Common myeloid progenitor, CD34-positive (primary cell): Measurements from ENCODE around the gene FAM47B.

Experiments
- CTCF ChIA-PET: fragments of 350-600 bp; sonication (Branson Sonifier 250); formaldehyde crosslinking; loops from one replicate; lab custom pipeline; 2021; ENCODE audit warnings: antibody characterized with exemption; lab: Charles Lee
- POLR2A ChIA-PET: fragments of 350-600 bp; sonication (Branson Sonifier 250); formaldehyde crosslinking; loops from one replicate; lab custom pipeline; 2021; ENCODE audit warnings: antibody characterized with exemption; lab: Charles Lee
- DNase-seq, 3 donors: peaks; one replicate each; pipeline versions ENCODE4 v3.0.0 to v3.0.0-alpha.2; 2013
- H3K27ac ChIP-seq, 2 experiments: 1 replicate in 1 of 2; 2 replicates in 1 of 2; pipeline ENCODE4 v1.7.0; 2013; ENCODE audit warnings: inconsistent platforms in 2 of 2, low read length in 2 of 2, mild to moderate bottlenecking in 2 of 2, low read depth in 1 of 2, moderate library complexity in 1 of 2; ENCODE audit not compliant: severe bottlenecking in 2 of 2, insufficient read depth in 1 of 2, poor library complexity in 1 of 2
- H3K27me3 ChIP-seq, 5 experiments: replicated peaks in 2 of 5; 1 replicate in 3 of 5; 2 replicates in 2 of 5; pipeline versions ENCODE4 v1.6.1 to v1.7.0; 2013; ENCODE audit warnings: low read length in 4 of 5, mild to moderate bottlenecking in 2 of 5, moderate library complexity in 2 of 5, inconsistent platforms in 1 of 5; ENCODE audit not compliant: insufficient read depth in 5 of 5, control insufficient read depth in 4 of 5
- H3K36me3 ChIP-seq, 4 experiments: 1 replicate in 2 of 4; 2 replicates in 2 of 4; pipeline versions ENCODE4 v1.6.1 to v1.7.0; 2013; ENCODE audit warnings: low read length in 3 of 4, control low read depth in 1 of 4, mild to moderate bottlenecking in 1 of 4; ENCODE audit not compliant: control insufficient read depth in 4 of 4, insufficient read depth in 4 of 4
- H3K4me1 ChIP-seq, 4 experiments: 1 replicate in 3 of 4; 2 replicates in 1 of 4; pipeline versions ENCODE4 v1.6.1 to v1.7.1; 2013; ENCODE audit warnings: low read length in 3 of 4, mild to moderate bottlenecking in 3 of 4, control low read depth in 1 of 4, inconsistent platforms in 1 of 4, moderate library complexity in 1 of 4; ENCODE audit not compliant: control insufficient read depth in 4 of 4, insufficient read depth in 4 of 4; ENCODE audit errors: control extremely low read depth in 1 of 4
- H3K4me3 ChIP-seq, 7 experiments: 1 replicate in 4 of 7; 2 replicates in 3 of 7; pipeline versions ENCODE4 v1.5.1 to v1.7.0; 2013; ENCODE audit warnings: mild to moderate bottlenecking in 7 of 7, low read length in 6 of 7, moderate library complexity in 6 of 7, inconsistent platforms in 2 of 7, low read depth in 2 of 7, control low read depth in 1 of 7; ENCODE audit not compliant: insufficient read depth in 4 of 7, control insufficient read depth in 1 of 7; ENCODE audit errors: extremely low read depth in 1 of 7
- H3K9me3 ChIP-seq, 5 experiments: 1 replicate in 4 of 5; 2 replicates in 1 of 5; pipeline versions ENCODE4 v1.6.1 to v1.7.1; 2013; ENCODE audit warnings: low read length in 4 of 5, mild to moderate bottlenecking in 2 of 5, inconsistent platforms in 1 of 5, low read depth in 1 of 5, moderate library complexity in 1 of 5; ENCODE audit not compliant: control insufficient read depth in 4 of 5, insufficient read depth in 2 of 5; ENCODE audit errors: control extremely low read depth in 1 of 5
- WGBS: methylation state at CpG from one replicate; pipeline ENCODE4 v1.1.5; 2013; ENCODE audit not compliant: insufficient coverage; 5-methylcytosine and 5-hydroxymethylcytosine counted together

FAM47B gene

DNA sequence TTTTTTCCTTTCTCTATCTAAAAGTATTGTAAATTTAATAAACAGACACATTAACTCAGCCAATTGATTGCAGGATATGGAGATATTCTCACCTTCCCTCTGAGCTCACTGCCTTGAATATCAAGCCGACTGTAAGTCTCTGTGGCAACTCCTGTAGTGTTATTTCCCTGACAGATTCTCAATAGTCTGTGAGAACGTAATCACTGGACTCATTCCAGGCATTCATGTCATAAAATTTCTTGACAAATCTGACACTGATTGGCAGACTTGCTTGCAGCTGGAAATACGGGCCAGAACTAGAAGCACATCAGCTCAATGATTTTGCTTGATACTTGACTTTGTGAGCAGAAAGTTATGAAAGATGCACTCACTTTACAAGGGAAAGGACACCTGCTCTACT is 29.6 kb downstream of the FAM47B start:
- Histone ChIP-seq H3K27me3 (no peaks in the 10 kb centered on the region), H3K9me3 (no peaks in the 10 kb centered on the region), H3K36me3 (no peaks in the 10 kb centered on the region), H3K4me1 (no peaks in the 10 kb centered on the region), H3K4me3 (no peak overlapping the region), H3K27ac (no peak overlapping the region)
- 75% methylated on average over 3 of the region's 3 CpGs for WGBS
- CTCF ChIA-PET: no interaction called here
- no peak for DNase-seq
- POLR2A ChIA-PET: no interaction called here

DNA sequence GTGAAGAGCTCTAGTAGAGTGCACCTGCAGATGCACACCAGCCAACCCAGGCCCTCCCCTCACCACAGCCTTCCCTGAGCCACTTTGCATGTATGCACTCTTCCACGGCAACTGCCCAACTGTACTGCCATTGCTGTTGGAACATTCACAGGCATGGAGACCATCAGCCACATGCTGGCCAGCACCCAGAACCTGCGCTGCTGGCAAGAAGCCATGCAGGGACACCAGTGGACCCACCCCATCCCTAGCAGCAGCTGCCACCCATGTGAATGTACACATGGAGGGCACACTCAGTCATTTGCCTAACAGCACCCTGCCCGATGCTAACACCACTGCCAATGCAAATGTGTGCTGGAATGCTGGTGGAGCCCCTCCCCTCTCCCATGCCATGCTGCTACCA is 35.6 kb downstream of the FAM47B start:
- no peaks in the 10 kb centered on the region for H3K27me3 ChIP-seq
- no peak for DNase-seq
- POLR2A ChIA-PET: no interaction called here
- H3K27ac ChIP-seq: no peak overlapping the region
- CTCF ChIA-PET: no interaction called here
- no peaks in the 10 kb centered on the region for H3K4me1 ChIP-seq
- 93% methylated on average over 3 of the region's 3 CpGs for WGBS
- H3K9me3 ChIP-seq: no peaks in the 10 kb centered on the region
- no peak overlapping the region for H3K4me3 ChIP-seq
- no peaks in the 10 kb centered on the region for H3K36me3 ChIP-seq

DNA sequence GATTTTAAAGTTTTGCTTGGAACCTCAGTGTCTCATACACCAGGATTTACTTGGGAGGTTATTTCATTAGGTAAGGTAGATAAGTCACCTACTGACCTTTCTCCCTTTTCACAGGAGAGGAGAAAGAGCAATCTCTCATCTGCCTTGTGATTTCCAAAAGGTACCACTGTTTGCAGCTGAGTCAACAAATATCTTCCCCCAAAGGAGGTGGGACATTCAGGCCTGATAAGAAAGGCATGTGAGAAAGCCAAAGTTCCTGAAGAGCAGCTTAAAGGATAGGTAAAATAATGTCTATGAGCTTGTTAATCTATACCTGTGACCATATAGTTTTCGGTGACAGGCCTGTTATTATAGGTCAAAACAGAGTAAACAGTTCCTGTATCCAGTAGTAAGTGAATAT is 45.0 kb downstream of the FAM47B start:
- DNase-seq: no peak
- Histone ChIP-seq H3K27ac (no peak overlapping the region), H3K36me3 (no peaks in the 10 kb centered on the region), H3K4me3 (no peak overlapping the region), H3K27me3 (no peaks in the 10 kb centered on the region), H3K9me3 (no peaks in the 10 kb centered on the region), H3K4me1 (no peaks in the 10 kb centered on the region)
- POLR2A ChIA-PET: no interaction called here
- CTCF ChIA-PET: no interaction called here
- no CpG with 5 or more reads among the region's 1 CpG for WGBS
